ENCODE measurements around the gene WLS.

WLS gene

GRCh38 chr1:68151690-68152089 lies 80.6 kb downstream of the WLS start:
- ATAC-seq: no peak
- no peak for TF ChIP-seq GLIS3 (CRISPR knock-in tag; IDR thresholded peaks at IDR 0.05)
- no peak for TF ChIP-seq BACH2 (CRISPR knock-in tag; IDR thresholded peaks at IDR 0.05; ENCODE audit: borderline replicate concordance)
- TF ChIP-seq CSDC2 (CRISPR knock-in tag; IDR thresholded peaks at IDR 0.05): no peak
- TF ChIP-seq SNAI2 (CRISPR knock-in tag; IDR thresholded peaks at IDR 0.05): no peak
- TF ChIP-seq ZC3H10 (CRISPR knock-in tag; IDR thresholded peaks at IDR 0.05): no peak
- TF ChIP-seq OSR1 (CRISPR knock-in tag; IDR thresholded peaks at IDR 0.05): no peak
- TF ChIP-seq POU6F1 (CRISPR knock-in tag; IDR thresholded peaks at IDR 0.05; ENCODE audit: borderline replicate concordance, low read depth): no peak
- no peak for TF ChIP-seq TCF4 (CRISPR knock-in tag; IDR thresholded peaks at IDR 0.05; ENCODE audit: borderline replicate concordance)
- TF ChIP-seq ZNF565 (CRISPR knock-in tag; conservative IDR thresholded peaks at IDR 0.05; ENCODE audit: low read depth): no peak
- TF ChIP-seq, protein P1, sequence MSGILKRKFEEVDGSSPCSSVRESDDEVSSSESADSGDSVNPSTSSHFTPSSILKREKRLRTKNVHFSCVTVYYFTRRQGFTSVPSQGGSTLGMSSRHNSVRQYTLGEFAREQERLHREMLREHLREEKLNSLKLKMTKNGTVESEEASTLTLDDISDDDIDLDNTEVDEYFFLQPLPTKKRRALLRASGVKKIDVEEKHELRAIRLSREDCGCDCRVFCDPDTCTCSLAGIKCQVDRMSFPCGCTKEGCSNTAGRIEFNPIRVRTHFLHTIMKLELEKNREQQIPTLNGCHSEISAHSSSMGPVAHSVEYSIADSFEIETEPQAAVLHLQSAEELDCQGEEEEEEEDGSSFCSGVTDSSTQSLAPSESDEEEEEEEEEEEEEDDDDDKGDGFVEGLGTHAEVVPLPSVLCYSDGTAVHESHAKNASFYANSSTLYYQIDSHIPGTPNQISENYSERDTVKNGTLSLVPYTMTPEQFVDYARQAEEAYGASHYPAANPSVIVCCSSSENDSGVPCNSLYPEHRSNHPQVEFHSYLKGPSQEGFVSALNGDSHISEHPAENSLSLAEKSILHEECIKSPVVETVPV (CRISPR knock-in tag; IDR thresholded peaks at IDR 0.05): no peak
- no peak for TF ChIP-seq CREB5 (CRISPR knock-in tag; IDR thresholded peaks at IDR 0.05; ENCODE audit: low read depth)
- TF ChIP-seq TOX (CRISPR knock-in tag; IDR thresholded peaks at IDR 0.05; ENCODE audit: borderline replicate concordance): no peak
- no peak for TF ChIP-seq PPARA (CRISPR knock-in tag; IDR thresholded peaks at IDR 0.05; ENCODE audit: borderline replicate concordance)
- TF ChIP-seq ISL1 (CRISPR knock-in tag; IDR thresholded peaks at IDR 0.05): no peak
- TF ChIP-seq ARNTL (CRISPR knock-in tag; IDR thresholded peaks at IDR 0.05; ENCODE audit: borderline replicate concordance, low read depth): no peak
- no peak for TF ChIP-seq ZFP30 (CRISPR knock-in tag; IDR thresholded peaks at IDR 0.05)

DNA sequence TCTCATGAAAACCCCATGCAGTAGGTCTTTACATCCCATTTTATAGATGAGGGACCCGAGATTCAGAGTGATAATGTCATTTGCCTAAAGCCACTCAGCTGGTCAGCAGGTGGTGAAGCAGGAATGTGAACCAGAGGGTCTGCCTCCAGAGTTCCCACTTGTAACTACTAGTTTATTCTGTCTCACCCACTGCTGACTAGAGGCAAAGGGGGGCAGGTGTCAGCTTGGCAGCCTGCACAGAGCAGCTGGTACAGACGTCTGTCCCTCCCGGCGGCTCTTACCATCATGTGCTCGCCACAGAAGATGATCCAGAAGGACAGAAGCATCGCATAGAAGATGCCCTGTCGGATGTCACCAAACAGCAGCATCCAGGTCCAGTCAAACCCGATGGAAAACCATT lies 82.4 kb downstream of the WLS start:
- TF ChIP-seq RARB (CRISPR knock-in tag; IDR thresholded peaks at IDR 0.05) (no peak), ZNF8 (CRISPR knock-in tag; IDR thresholded peaks at IDR 0.05) (no peak), TOX (CRISPR knock-in tag; IDR thresholded peaks at IDR 0.05; ENCODE audit: borderline replicate concordance) (no peak), ZNF70 (CRISPR knock-in tag; IDR thresholded peaks at IDR 0.05) (no peak), ISL1 (CRISPR knock-in tag; IDR thresholded peaks at IDR 0.05) (no peak), ZNF565 (CRISPR knock-in tag; conservative IDR thresholded peaks at IDR 0.05; ENCODE audit: low read depth) (no peak), CSDC2 (CRISPR knock-in tag; IDR thresholded peaks at IDR 0.05) (no peak), ZFP30 (CRISPR knock-in tag; IDR thresholded peaks at IDR 0.05) (no peak), ZC3H10 (CRISPR knock-in tag; IDR thresholded peaks at IDR 0.05) (no peak), ESRRG (CRISPR knock-in tag; IDR thresholded peaks at IDR 0.05) (no peak), PPARA (CRISPR knock-in tag; IDR thresholded peaks at IDR 0.05; ENCODE audit: borderline replicate concordance) (no peak), TSHZ2 (CRISPR knock-in tag; IDR thresholded peaks at IDR 0.05) (no peak), SNAI2 (CRISPR knock-in tag; IDR thresholded peaks at IDR 0.05) (no peak), ZFP3 (CRISPR knock-in tag; IDR thresholded peaks at IDR 0.05) (no peak), ARNTL (CRISPR knock-in tag; IDR thresholded peaks at IDR 0.05; ENCODE audit: borderline replicate concordance, low read depth) (no peak)
- TF ChIP-seq, protein P1 (CRISPR knock-in tag; IDR thresholded peaks at IDR 0.05): no peak

More for the DNA sequence above, 82.4 kb downstream of the WLS start:
- ATAC-seq: no peak
